Testis (tissue), 3 donors: Measurements from ENCODE around the gene DPF3. TPM values are rescaled to one million over a fixed set of nuclear protein-coding genes. Genes with fewer than 3 reads are reported as not detected.

Experiments
- DNase-seq: peaks from one replicate; pipeline ENCODE4 v3.0.0-alpha.2; 2019
- H3K27ac ChIP-seq, 2 donors: fragments of 200-600 bp; sonication (generic); one replicate each; pipeline ENCODE4 v1.5.1; 2019
- H3K27me3 ChIP-seq: fragments of 200-600 bp; sonication (generic); one replicate; pipeline ENCODE4 v1.5.1; 2019
- H3K36me3 ChIP-seq: fragments of 200-600 bp; sonication (generic); one replicate; pipeline ENCODE4 v1.5.1; 2017; ENCODE audit warnings: low read depth; ENCODE audit errors: missing control alignments
- H3K4me1 ChIP-seq: fragments of 200-600 bp; sonication (generic); one replicate; pipeline ENCODE4 v1.5.1; 2019
- H3K4me3 ChIP-seq, 2 donors: fragments of 200-600 bp; sonication (generic); one replicate each; pipeline ENCODE4 v1.5.1; 2017 to 2019
- H3K9me3 ChIP-seq: fragments of 200-600 bp; sonication (generic); one replicate; pipeline ENCODE4 v1.5.1; 2017
- CTCF ChIP-seq, 3 experiments: fragments of 450-650 bp in 2 of 3; fragments of 200-600 bp in 1 of 3; sonication (generic) in 1 of 3; IDR thresholded peaks; one replicate each; pipeline ENCODE4 v1.5.1; 2016 to 2019; ENCODE audit warnings: antibody characterized with exemption in 3 of 3, mild to moderate bottlenecking in 2 of 3, moderate library complexity in 1 of 3
- POLR2A ChIP-seq: fragments of 450-650 bp; IDR thresholded peaks from one replicate; pipeline ENCODE4 v1.6.1; 2017; ENCODE audit warnings: antibody characterized with exemption, mild to moderate bottlenecking, moderate library complexity
- WGBS, 2 donors: methylation state at CpG; one replicate each; pipeline ENCODE4 v1.1.5; 2018; 5-methylcytosine and 5-hydroxymethylcytosine counted together
- intact Hi-C: fragments of 100-400 bp; cut with DNase I; formaldehyde crosslinking; loops from one replicate; pipeline ENCODE4 v1.15.1; 2023; ENCODE audit warnings: low total_unique reads
- polyA plus RNA-seq: library from polyadenylated mRNA; stranded (reverse); fragments of 350-450 nt; fragmentation: Illumina TruSeq; extraction: RNeasy Lipid Tissue Mini Kit (QIAGEN cat#74804); gene quantifications from one replicate; pipeline ENCODE4 v1.2.3, GENCODE V29; 2014; ENCODE audit warnings: low read depth, low replicate concordance; ENCODE audit not compliant: insufficient read depth
- total RNA-seq, 2 donors: library from RNA; depleted of rRNA; stranded (reverse); fragments of >200 nt; gene quantifications; one replicate each; pipeline ENCODE4 v1.2.3, GENCODE V29; 2016

The DPF3 gene
- total and polyA plus RNA-seq, 3 donors from 2014 or later, result 14.6 to 41.6 (median 26.4) TPM

GRCh38 chr14:72786378-72787350, 107.2 kb downstream of the DPF3 start:
- Histone ChIP-seq H3K4me3 (no peak overlapping the region), H3K9me3 (no peaks in the 10 kb centered on the region), H3K27me3 (no peaks in the 10 kb centered on the region), H3K36me3 (no peaks in the 10 kb centered on the region), H3K27ac (no peak overlapping the region), H3K4me1 (peaks cover 7% of the 10 kb centered on the region)
- intact Hi-C loops, result no loop called here
- no peak for DNase-seq
- TF ChIP-seq POLR2A (no peak), CTCF (IDR thresholded peaks at IDR 0.05) (no peak)
- 88% methylated on average over 12 to 13 of the region's 13 CpGs for WGBS, 2 donors

- Histone ChIP-seq H3K4me1 (no peaks in the 10 kb centered on the region), H3K9me3 (no peaks in the 10 kb centered on the region), H3K27ac (no peak overlapping the region), H3K36me3 (no peaks in the 10 kb centered on the region), H3K4me3 (no peak overlapping the region), H3K27me3 (no peaks in the 10 kb centered on the region)
- 82 to 84% methylated on average over 7 of the region's 7 CpGs for WGBS, 2 donors
- TF ChIP-seq CTCF (IDR thresholded peaks at IDR 0.05) (no peak), POLR2A (no peak)
- intact Hi-C loops, result no loop called here
- no peak for DNase-seq
These were observed 110.2 kb downstream of the DPF3 start for GRCh38 chr14:72783741-72784140.

- no peak overlapping the region for H3K4me3 ChIP-seq
- no peak for DNase-seq
- no peaks in the 10 kb centered on the region for H3K36me3 ChIP-seq
- no peaks in the 10 kb centered on the region for H3K27me3 ChIP-seq
- TF ChIP-seq CTCF (IDR thresholded peaks at IDR 0.05) (no peak), POLR2A (no peak)
- H3K9me3 ChIP-seq, result no peaks in the 10 kb centered on the region
- WGBS, 2 donors, result 92 to 100% methylated on average over 2 of the region's 2 CpGs
- no peak overlapping the region for H3K27ac ChIP-seq
- no peaks in the 10 kb centered on the region for H3K4me1 ChIP-seq
- intact Hi-C loops, result no loop called here
These were observed 111.1 kb downstream of the DPF3 start for GRCh38 chr14:72782817-72783216.

- no peaks in the 10 kb centered on the region for H3K27me3 ChIP-seq
- no peak overlapping the region for H3K27ac ChIP-seq
- no peak for DNase-seq
- H3K4me1 ChIP-seq, result peaks cover 2% of the 10 kb centered on the region
- H3K4me3 ChIP-seq, result no peak overlapping the region
- H3K36me3 ChIP-seq, result no peaks in the 10 kb centered on the region
- WGBS, 2 donors, result 55 to 68% methylated on average over 15 of the region's 15 CpGs
- TF ChIP-seq POLR2A (no peak), CTCF (IDR thresholded peaks at IDR 0.05) (no peak)
- H3K9me3 ChIP-seq, result no peaks in the 10 kb centered on the region
- intact Hi-C loops, result no loop called here
These were observed 112.1 kb downstream of the DPF3 start for GRCh38 chr14:72781561-72782508.
